Neural cell (in vitro differentiated cells): ENCODE measurements around the gene UCK2.

Source experiments
- CTCF ChIP-seq: fragments of 450-650 bp; IDR thresholded peaks from 2 replicates; pipeline ENCODE4 v1.5.1; 2014; ENCODE audit warnings: antibody characterized with exemption, mild to moderate bottlenecking, moderate library complexity; ENCODE audit not compliant: poor library complexity, severe bottlenecking
- EZH2 ChIP-seq: fragments of 200-600, 300-800 bp; shearing (Covaris generic), sonication (generic); IDR thresholded peaks from 2 replicates; pipeline ENCODE4 v1.6.1; 2014; ENCODE audit warnings: antibody characterized with exemption, low read length, borderline replicate concordance, mild to moderate bottlenecking; ENCODE audit not compliant: insufficient read depth, poor library complexity, severe bottlenecking
- POLR2AphosphoS5 ChIP-seq: IDR thresholded peaks from 2 replicates; pipeline ENCODE4 v1.6.1; 2012

- no peak for TF ChIP-seq POLR2AphosphoS5
- TF ChIP-seq EZH2: no peak
- no peak for TF ChIP-seq CTCF
Observed at GRCh38 chr1:165917166-165917565, 89.8 kb downstream of the UCK2 start.
